Skin of body (tissue), 2 donors: Measurements from ENCODE around the gene LRRC4B. TPM values are rescaled to one million over a fixed set of nuclear protein-coding genes. Genes with fewer than 3 reads are reported as not detected.

Source experiments
- DNase-seq: peaks from one replicate; lab custom pipeline; 2025; lab: John Stamatoyannopoulos, UW
- total RNA-seq: library from RNA; depleted of rRNA; stranded (reverse); fragments of >200 nt; gene quantifications from one replicate; pipeline ENCODE4 v1.2.3, GENCODE V29; 2014

The LRRC4B gene
- total RNA-seq, 1 donor from 2014 or later: 5.1 TPM

GRCh38 chr19:50553134-50553703, 15.0 kb downstream of the LRRC4B start:
- DNase-seq: no peak

- DNase-seq: no peak
These were observed 15.7 kb downstream of the LRRC4B start for GRCh38 chr19:50552540-50552939.

GRCh38 chr19:50551715-50552187, 16.5 kb downstream of the LRRC4B start:
- peak; percentile 4 for DNase-seq

- no peak for DNase-seq
These were observed 17.1 kb downstream of the LRRC4B start for GRCh38 chr19:50551034-50551714.

GRCh38 chr19:50550594-50550966, 17.7 kb downstream of the LRRC4B start:
- DNase-seq: no peak

- no peak for DNase-seq
These were observed 18.2 kb downstream of the LRRC4B start for GRCh38 chr19:50549927-50550593.

GRCh38 chr19:50549059-50549926, 18.9 kb downstream of the LRRC4B start:
- no peak for DNase-seq

GRCh38 chr19:50548191-50549058, 19.8 kb downstream of the LRRC4B start:
- DNase-seq: no peak

GRCh38 chr19:50547385-50548190, 20.6 kb downstream of the LRRC4B start:
- no peak for DNase-seq

- no peak for DNase-seq
These were observed 21.6 kb downstream of the LRRC4B start for GRCh38 chr19:50546527-50547221.

GRCh38 chr19:50542943-50543342, 25.3 kb downstream of the LRRC4B start:
- DNase-seq: no peak

GRCh38 chr19:50537769-50538230, 30.4 kb downstream of the LRRC4B start:
- no peak for DNase-seq

- no peak for DNase-seq
These were observed 30.9 kb downstream of the LRRC4B start for GRCh38 chr19:50537306-50537685.

- DNase-seq: no peak
These were observed 31.5 kb downstream of the LRRC4B start for GRCh38 chr19:50536662-50537305.

- no peak for DNase-seq
These were observed 32.5 kb downstream of the LRRC4B start for GRCh38 chr19:50535672-50536187.

GRCh38 chr19:50534478-50534877, 33.8 kb downstream of the LRRC4B start:
- no peak for DNase-seq

GRCh38 chr19:50532952-50533351, 35.3 kb downstream of the LRRC4B start:
- no peak for DNase-seq

- no peak for DNase-seq
These were observed 37.0 kb downstream of the LRRC4B start for GRCh38 chr19:50531171-50531612.
